ENCODE results near the gene ENO2.
A peak's percentile ranks its signal among the peaks of the same experiment; 100 is the strongest.
"Not testable (repeated sequence)": the region's sequence is repeated elsewhere in the genome, so short reads cannot be mapped to it uniquely, and the experiment has no call there.

Gene ENO2

GRCh38 chr12:6886206-6886999 is 28.0 kb upstream of the ENO2 start:
- DNase-seq = not testable (repeated sequence)

DNA sequence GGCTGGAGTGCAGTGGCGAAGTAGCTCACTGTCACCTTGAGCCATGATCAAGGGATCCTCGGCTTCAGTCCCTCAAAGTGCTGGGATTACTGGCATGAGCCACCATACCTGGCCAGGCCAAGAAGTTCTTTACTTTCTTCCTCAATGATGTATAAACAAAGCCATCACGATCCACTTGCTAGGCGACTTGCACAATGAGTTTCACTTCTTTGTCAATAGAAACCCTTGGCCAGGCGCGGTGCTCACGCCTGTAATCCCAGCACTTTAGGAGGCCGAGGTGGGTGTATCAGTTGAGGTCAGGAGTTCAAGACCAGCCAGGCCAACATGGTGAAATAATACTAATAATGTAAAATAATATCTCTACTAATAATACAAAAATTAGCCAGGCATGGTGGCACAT is 26.9 kb upstream of the ENO2 start:
- DNase-seq = no peak

GRCh38 chr12:6888360-6888759 is 26.0 kb upstream of the ENO2 start:
- no peak for DNase-seq

GRCh38 chr12:6888794-6889193 is 25.6 kb upstream of the ENO2 start:
- DNase-seq = not testable (repeated sequence)

DNA sequence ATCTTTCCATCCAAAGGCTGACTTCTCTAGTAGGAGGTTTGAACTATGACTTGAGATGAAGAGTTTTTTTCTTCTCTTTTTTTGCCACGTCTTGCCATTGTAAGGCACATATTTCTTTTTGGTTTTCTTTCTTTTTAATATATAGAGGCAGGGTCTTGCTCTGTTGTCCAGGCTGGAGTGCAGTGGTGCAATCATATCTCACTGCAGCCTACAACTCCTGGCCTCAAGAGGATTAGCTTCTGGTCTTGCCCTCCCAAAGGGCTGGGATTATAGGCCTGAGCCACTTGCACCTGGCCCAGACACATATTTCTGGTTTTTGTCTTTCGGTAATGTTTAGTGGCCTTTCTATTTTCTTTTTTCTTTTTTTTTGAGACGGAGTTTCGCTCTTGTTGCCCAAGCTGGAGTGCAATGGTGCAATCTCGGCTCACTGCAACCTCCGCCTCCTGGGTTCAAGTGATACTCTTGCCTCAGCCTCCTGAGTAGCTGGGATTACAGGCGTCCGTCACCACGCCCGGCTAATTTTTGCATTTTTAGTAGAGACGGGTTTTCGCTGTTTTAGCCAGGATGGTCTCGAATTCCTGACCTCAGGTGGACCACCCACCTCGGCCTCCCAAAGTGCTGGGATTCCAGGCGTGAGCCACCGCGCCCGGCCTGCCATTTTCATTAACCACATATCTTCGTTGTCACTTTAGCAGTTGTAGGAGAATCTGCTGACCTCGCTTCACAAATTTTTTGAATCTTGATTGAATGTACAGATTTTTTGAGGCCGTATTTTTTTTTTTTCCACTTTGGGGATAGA is 24.4 kb upstream of the ENO2 start:
- DNase-seq = not testable (repeated sequence)

GRCh38 chr12:6890789-6891645 is 23.4 kb upstream of the ENO2 start:
- DNase-seq = peak; percentile 91

GRCh38 chr12:6891646-6892001 is 22.8 kb upstream of the ENO2 start:
- no peak for DNase-seq

DNA sequence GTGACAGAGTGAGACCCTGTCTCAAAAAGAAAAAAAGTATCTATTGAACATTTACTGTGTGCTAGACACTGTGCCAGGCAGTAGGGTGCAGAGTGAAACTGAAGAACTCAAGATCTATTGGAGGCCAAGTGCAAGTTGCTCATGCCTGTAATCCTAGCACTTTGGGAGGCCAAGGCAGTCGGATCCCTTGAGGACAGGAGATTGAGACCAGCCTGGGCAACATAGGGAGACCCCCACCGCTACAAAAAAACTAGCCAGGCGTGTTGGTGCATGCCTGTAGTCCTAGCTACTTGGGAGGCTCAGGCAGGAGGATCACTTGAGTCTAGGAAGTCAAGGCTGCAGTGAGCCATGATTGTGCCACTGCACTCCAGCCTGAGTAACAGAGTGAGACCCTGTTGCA is 21.7 kb upstream of the ENO2 start:
- DNase-seq = not testable (repeated sequence)

GRCh38 chr12:6894321-6894720 is 20.1 kb upstream of the ENO2 start:
- DNase-seq = no peak

DNA sequence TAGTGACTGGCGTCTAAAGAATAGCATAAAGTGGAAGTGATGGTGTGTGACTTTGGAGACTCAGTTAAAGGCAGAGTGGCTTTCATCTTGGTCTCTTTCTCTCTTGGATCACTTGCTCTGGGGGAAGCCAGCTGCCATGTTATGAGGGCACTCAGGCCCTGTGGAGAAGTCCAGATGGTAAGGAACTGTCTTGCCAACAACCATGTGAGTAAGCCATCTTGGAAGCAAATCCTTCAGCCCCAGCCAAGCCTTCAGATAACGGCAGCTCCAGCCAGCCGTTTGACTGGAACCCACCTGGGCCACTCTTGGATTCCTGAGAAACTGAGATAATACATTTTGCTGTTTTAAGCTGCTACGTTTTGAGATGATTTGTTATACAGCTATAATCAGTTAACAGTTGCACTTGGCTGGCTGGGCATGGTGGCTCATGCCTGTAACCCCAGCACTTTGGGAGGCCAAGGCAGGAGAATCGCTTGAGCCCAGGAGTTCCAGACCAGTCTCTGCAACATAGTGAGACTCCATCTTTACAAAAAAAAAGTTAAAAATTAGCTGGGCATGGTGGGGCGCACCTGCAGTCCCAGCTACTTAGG is 17.4 kb upstream of the ENO2 start:
- DNase-seq = no peak

DNA sequence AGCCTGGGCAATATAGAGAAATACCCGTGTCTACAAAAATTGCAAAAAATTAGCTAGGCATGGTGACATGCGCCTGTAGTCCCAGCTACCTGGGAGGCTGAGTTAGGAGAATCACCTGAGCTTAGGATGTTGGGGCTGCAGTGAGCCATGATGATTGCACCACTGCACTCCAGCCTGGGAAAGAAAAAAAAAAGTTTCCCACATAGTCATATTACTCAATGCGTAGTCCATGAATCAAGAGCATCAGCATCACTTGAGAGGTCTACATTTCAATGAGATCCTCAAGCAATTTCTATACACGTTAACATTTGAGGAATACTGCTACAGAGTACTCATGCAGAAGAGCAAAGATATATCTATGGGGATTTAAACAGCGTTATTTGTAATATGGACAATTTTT is 15.0 kb upstream of the ENO2 start:
- no peak for DNase-seq

DNA sequence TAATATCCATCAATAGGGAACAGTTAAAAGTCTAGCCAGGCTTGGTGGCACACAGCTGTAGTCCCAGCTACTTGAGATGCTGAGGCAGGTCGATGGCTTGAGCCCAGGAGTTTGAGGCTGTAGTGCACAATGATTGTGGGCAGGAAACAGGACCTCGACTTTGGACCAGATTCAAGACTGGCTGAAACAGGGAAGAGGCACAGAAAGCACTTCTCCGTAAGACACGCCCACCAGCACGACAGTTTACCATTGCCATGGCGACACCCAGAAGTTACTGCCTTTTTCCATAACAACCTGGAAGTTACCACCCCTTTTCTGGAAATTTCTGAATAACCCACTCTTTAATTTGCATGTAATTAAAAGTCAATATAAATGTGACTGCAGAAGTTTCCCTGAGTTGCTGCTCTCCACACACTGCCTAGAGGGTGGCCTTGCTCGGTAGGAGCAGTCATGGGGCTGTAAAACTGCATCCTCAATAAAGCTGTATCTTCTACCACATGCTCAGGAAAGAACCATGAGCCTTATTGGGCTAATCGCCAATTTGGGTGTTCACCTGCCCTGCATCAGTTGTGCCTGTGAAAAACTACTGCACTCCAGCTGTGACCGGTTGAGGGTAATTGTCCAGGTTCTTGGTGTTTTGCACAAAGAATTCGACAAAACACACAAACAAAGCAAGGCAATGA is 14.4 kb upstream of the ENO2 start:
- DNase-seq = no peak

DNA sequence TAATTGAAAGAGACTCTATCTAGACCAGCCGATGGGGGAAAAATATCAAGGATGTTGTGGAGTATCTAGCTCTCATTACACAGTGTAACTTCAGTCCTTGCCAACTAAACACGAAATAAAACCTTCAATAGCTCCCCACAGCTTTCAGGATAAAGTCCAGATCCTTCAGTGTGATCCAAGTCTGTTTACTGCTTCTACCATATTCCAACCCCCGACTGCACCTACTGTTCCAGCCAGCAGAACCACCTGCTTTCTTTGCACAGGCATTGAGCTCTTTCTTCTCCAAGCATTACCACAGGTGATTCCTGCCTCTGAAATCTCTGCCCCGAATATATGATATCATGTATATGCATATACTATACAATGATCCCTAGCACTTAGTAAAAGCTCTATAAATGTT is 11.9 kb upstream of the ENO2 start:
- DNase-seq = no peak

DNA sequence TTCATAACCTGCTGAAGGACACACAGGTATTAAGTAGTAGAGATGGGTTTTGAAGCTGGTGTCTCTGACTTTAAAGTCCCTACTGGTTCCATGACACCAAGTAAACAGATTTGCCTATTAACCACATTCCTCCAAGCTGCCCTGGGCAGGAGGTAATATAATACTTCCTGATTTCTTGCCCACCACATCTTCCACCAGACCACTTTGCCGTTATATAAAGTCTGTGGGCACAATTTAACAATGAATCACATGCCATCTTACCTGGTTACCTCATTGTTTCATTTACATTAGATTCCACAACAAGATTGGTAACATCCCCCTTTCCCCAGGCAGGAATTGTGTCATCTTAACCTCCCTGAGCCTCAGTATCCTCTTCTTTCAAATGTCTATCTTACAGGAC is 10.7 kb upstream of the ENO2 start:
- DNase-seq = no peak

DNA sequence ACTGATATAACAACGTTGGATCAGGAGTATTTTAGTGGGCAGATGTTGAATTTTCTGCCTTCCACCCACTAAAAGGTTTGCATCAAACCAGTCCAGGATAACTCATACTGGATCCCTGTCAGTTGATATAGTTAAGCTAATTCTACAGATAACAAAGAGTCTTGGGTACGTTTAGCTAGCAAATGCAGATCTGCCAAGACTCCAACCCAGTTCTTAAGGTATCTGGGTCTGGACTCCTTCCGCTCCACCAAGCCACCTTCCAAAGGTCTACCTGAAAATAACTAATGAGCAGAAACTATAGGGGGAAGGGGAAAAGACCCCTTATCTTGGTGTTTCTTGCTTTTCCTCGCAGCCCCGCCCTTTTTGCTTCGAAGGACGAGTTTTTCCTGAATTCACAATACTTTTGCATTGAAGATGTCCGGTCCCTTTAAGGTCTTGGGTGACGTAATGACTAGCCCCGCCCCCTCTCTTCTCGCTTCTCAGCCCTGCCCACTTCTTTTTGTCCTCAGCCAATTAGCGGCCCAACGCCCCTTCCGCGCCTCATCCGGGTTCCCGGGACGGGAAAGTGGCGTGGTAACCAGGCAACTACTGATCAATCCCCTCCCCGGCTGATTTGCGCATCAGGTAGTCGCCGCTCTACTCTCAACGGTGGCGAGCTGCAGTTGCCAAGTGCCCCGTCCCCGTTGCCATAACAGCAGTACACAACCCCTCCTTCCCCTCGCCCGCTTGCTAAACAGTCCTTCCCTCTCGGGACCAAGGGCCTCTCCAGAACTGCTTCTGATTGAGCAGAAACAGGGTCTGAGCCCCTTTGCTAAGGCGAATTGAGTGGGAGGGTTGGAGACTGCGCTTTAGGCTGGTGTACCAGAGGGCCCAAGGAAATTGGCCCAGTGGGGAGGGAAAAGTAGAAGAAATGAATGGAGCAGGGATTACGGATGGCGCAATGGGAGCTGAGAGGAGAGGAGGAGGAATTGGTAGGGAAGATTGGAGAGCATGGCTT is 9.8 kb upstream of the ENO2 start, which contains the start of gene LRRC23:
LRRC23 (plus strand) TSS at position 543 of the 997 bp plus-strand sequence. CDS start 812 bp downstream, outside the sequence.
- DNase-seq = peak; percentile 84

- DNase-seq = no peak
These were observed 8.9 kb upstream of the ENO2 start for GRCh38 chr12:6905414-6906040.

DNA sequence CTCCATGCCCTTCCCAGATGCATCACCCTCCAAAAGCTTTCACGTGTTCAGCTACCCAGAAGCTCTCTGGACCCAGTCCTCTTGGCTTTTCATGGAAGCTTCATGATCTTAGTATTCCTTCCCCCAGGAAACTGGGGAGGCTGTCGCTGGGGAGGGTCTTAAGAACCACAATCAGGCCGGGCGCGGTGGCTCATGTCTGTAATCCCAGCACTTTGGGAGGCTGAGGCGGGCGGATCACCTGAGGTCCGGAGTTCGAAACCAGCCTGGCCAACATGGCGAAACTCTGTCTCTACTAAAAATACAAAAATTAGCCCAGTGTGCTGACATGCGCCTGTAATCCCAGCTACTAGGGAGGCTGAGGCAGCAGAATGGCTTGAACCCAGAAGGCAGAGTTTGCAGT is 6.2 kb upstream of the ENO2 start:
- not testable (repeated sequence) for DNase-seq

- no peak for DNase-seq
These were observed 4.8 kb upstream of the ENO2 start for GRCh38 chr12:6909421-6910145.

- no peak for DNase-seq
These were observed 2.0 kb upstream of the ENO2 start for GRCh38 chr12:6912164-6912935.
